ENCODE data around the gene ANGPTL1. TPM values are rescaled to one million over a fixed set of nuclear protein-coding genes. Genes with fewer than 3 reads are reported as not detected.

Gene ANGPTL1
- total and polyA plus RNA-seq, 10 donors: 1.4 to 27.0 (median 5.1) TPM

DNA sequence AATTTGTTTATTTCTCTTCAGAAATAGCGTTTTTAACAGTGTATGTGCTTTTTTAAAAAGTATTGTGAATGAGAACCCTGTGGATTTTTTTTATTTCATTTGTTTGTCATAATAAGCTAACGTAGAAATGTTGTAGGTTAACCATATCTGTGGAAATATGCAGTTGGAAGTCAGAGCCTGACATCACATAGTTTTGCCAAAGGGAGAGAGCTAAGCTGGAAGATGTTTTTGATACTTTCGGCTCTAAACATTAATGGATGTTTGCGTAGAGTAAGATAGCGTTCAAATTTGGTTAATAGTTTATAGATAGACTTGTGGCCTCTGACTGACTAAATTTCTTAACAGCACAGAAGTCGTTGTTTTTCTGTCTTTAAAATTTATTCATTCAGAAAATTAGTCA, 47.4 kb upstream of the ANGPTL1 start:
- WGBS, 5 donors: 88 to 94% (median 93%) methylated on average over 6 of the region's 6 CpGs
- H3K27me3 ChIP-seq (replicated peaks in 1 of 7): no peaks in the 10 kb centered on the region
- intact Hi-C loops (cut with DNase I; ENCODE audit: low total_unique reads): no loop called here
- H3K4me1 ChIP-seq: peaks cover 0 to 4% (median 0%) of the 10 kb centered on the region in 6 donors
- TF ChIP-seq, protein P1, sequence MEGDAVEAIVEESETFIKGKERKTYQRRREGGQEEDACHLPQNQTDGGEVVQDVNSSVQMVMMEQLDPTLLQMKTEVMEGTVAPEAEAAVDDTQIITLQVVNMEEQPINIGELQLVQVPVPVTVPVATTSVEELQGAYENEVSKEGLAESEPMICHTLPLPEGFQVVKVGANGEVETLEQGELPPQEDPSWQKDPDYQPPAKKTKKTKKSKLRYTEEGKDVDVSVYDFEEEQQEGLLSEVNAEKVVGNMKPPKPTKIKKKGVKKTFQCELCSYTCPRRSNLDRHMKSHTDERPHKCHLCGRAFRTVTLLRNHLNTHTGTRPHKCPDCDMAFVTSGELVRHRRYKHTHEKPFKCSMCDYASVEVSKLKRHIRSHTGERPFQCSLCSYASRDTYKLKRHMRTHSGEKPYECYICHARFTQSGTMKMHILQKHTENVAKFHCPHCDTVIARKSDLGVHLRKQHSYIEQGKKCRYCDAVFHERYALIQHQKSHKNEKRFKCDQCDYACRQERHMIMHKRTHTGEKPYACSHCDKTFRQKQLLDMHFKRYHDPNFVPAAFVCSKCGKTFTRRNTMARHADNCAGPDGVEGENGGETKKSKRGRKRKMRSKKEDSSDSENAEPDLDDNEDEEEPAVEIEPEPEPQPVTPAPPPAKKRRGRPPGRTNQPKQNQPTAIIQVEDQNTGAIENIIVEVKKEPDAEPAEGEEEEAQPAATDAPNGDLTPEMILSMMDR (IDR thresholded peaks at IDR 0.05 in 8 of 11, conservative IDR thresholded peaks at IDR 0.05 in 3 of 11): no peak
- TF ChIP-seq POLR2A (IDR thresholded peaks at IDR 0.05): no peak
- no peak for TF ChIP-seq POLR2AphosphoS5 (IDR thresholded peaks at IDR 0.05)
- DNase-seq: no peak
- H3K27ac ChIP-seq: no peak overlapping the region
- H3K36me3 ChIP-seq: peaks cover 0 to 51% (median 20%) of the 10 kb centered on the region in 6 donors
- H3K4me3 ChIP-seq: no peak overlapping the region
- no peaks in the 10 kb centered on the region for H3K9me3 ChIP-seq

DNA sequence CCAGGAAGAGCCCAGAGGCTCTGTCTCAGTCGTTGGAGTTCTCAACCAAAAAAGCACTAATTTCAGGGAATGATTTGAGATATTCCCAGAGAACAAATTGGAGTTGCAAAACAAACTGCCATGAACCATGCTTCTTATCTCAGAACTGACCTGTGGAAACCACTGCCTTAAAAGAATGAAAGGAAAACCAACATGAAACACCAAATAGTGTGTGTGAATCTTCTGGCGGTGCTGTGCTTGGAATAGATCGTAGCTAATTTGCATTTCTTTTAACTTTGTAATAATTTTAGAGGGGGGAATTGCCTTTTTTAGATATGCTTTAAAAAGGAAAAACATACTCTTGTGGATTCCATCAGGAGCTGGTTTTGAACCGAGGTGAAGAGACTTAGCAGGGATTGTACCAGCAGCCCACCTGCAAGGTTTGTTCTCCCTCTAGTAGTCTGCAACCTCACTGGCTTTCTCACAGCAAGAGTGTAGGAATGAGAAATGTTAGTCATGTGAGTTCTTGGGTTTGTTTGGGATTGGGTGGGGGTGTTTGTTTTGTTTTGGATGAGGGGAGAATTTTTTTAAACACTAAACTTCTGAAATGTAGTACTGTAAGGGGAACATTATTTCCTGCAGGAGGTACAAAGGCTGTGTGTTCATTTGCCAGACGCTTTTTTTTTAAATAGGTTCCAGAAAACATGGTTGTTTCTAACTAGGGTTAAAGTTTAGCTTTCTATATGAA, 45.7 kb upstream of the ANGPTL1 start:
- WGBS, 5 donors: 75 to 83% (median 80%) methylated on average over 5 of the region's 5 CpGs
- no peak for DNase-seq
- Histone ChIP-seq H3K4me3 (no peak overlapping the region), H3K36me3 (peaks cover 0 to 59% (median 20%) of the 10 kb centered on the region in 6 donors), H3K4me1 (peaks cover 0 to 4% (median 0%) of the 10 kb centered on the region in 6 donors), H3K9me3 (no peaks in the 10 kb centered on the region), H3K27ac (no peak overlapping the region), H3K27me3 (replicated peaks in 1 of 7) (no peaks in the 10 kb centered on the region)
- no peak for TF ChIP-seq POLR2AphosphoS5 (IDR thresholded peaks at IDR 0.05)
- no peak for TF ChIP-seq POLR2A (IDR thresholded peaks at IDR 0.05)
- TF ChIP-seq, protein P1 (IDR thresholded peaks at IDR 0.05 in 8 of 11, conservative IDR thresholded peaks at IDR 0.05 in 3 of 11): no peak
- intact Hi-C loops (cut with DNase I; ENCODE audit: low total_unique reads): no loop called here

DNA sequence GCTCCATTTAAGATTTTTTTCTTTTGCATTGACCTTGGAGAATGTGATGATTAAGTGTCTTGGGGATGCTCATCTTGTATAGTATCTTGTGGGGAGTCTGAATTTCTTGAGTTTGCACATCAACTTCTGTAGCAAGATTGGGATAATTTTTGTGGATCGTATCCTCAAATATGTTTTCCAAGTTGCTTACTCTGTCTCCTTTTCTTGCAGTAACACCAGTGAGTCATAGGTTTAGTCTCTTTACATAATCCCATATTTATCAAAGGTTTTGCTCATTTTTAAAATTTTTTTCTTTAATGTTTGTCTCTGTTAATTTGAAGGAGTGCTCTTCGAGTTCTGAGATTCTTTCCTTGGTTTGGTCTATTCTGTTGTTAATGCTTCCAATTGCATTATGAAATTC, 41.7 kb upstream of the ANGPTL1 start:
- TF ChIP-seq, protein P1 (IDR thresholded peaks at IDR 0.05 in 8 of 11, conservative IDR thresholded peaks at IDR 0.05 in 3 of 11): no peak
- peaks cover 0 to 10% (median 0%) of the 10 kb centered on the region in 8 donors for H3K9me3 ChIP-seq
- WGBS, 5 donors: 91 to 98% (median 96%) methylated on average over 2 of the region's 2 CpGs
- intact Hi-C loops (cut with DNase I; ENCODE audit: low total_unique reads): no loop called here
- no peak overlapping the region for H3K27ac ChIP-seq
- H3K4me1 ChIP-seq: no peaks in the 10 kb centered on the region
- DNase-seq: no peak
- H3K36me3 ChIP-seq: peaks cover 0 to 91% (median 28%) of the 10 kb centered on the region in 6 donors
- no peak overlapping the region for H3K4me3 ChIP-seq
- H3K27me3 ChIP-seq (replicated peaks in 1 of 7): no peaks in the 10 kb centered on the region

DNA sequence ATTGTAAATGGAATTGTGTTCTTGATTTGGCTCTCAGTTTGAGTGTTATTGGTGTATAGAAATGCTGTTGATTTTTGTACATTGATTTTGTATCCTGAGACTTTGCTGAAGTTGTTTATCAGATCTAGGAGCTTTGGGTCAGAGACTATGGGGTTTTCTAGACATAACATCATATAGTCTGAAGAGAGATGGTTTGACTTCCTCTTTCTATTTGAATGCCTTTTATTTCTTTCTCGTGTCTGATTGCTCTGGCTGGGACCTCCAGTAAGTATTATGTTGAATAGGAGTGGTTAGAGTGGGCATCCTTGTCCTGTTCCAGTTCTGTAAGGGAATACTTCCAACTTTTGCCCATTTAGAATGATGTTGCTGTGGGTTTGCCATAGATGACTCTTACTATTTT, 39.1 kb upstream of the ANGPTL1 start:
- intact Hi-C loops (cut with DNase I; ENCODE audit: low total_unique reads): no loop called here
- no peaks in the 10 kb centered on the region for H3K4me1 ChIP-seq

More for the DNA sequence above, 39.1 kb upstream of the ANGPTL1 start:
- Histone ChIP-seq H3K27me3 (replicated peaks in 1 of 7) (no peaks in the 10 kb centered on the region), H3K4me3 (no peak overlapping the region), H3K9me3 (peaks cover 0 to 10% (median 0%) of the 10 kb centered on the region in 8 donors), H3K36me3 (peaks cover 0 to 95% (median 29%) of the 10 kb centered on the region in 6 donors), H3K27ac (no peak overlapping the region)
- no peak for TF ChIP-seq POLR2AphosphoS5 (IDR thresholded peaks at IDR 0.05)
- no peak for TF ChIP-seq POLR2A (IDR thresholded peaks at IDR 0.05)
- TF ChIP-seq, protein P1 (IDR thresholded peaks at IDR 0.05 in 8 of 11, conservative IDR thresholded peaks at IDR 0.05 in 3 of 11): no peak
- WGBS, 5 donors: 52 to 86% (median 60%) methylated on average over 1 of the region's 1 CpG
- DNase-seq: no peak
